Activated CD4-positive, alpha-beta T cell treated with anti-CD3 and anti-CD28 coated beads, Interleukin-2, amount 10 ng/mL, durations not matched to agents 24 days and 14 days (primary cell): ENCODE measurements around the gene CD48. TPM values are rescaled to one million over a fixed set of nuclear protein-coding genes. Genes with fewer than 3 reads are reported as not detected.

Source experiments
- DNase-seq: peaks from one replicate; pipeline ENCODE4 v3.0.0; 2022
- H3K27ac Mint-ChIP-seq: one replicate; pipeline ENCODE4 v1.8.0; 2022; ENCODE audit warnings: mild to moderate bottlenecking, mixed read lengths
- H3K27me3 Mint-ChIP-seq: one replicate; pipeline ENCODE4 v1.8.0; 2022; ENCODE audit warnings: mixed read lengths
- H3K36me3 Mint-ChIP-seq: one replicate; pipeline ENCODE4 v1.8.0; 2022; ENCODE audit warnings: low read depth, mild to moderate bottlenecking, mixed read lengths
- H3K4me1 Mint-ChIP-seq: one replicate; pipeline ENCODE4 v1.8.0; 2021; ENCODE audit warnings: mixed read lengths
- H3K4me3 Mint-ChIP-seq: one replicate; pipeline ENCODE4 v1.8.0; 2022; ENCODE audit warnings: mild to moderate bottlenecking, moderate library complexity, mixed read lengths
- H3K9me3 Mint-ChIP-seq: one replicate; pipeline ENCODE4 v1.8.0; 2021; ENCODE audit warnings: mixed read lengths
- intact Hi-C: fragments of 100-400 bp; cut with micrococcal nuclease; formaldehyde crosslinking; loops from one replicate; pipeline ENCODE4 v1.15.1; 2023
- total RNA-seq: library from RNA; stranded (reverse); gene quantifications from 2 replicates; pipeline ENCODE4 v1.2.3, GENCODE V29; 2022

Gene CD48
- total RNA-seq, 1 donor from 2014 or later = 208 TPM

GRCh38 chr1:160747717-160748116 lies 36.1 kb upstream of the CD48 start:
- Mint-ChIP-seq H3K27me3 (no peaks in the 10 kb centered on the region), H3K4me1 (peaks cover 75% of the 10 kb centered on the region), H3K9me3 (peaks cover 3% of the 10 kb centered on the region), H3K36me3 (peaks cover 41% of the 10 kb centered on the region), H3K4me3 (no peak overlapping the region), H3K27ac (no peak overlapping the region)
- intact Hi-C loops = no loop called here
- no peak for DNase-seq

- intact Hi-C loops = no loop called here
- Mint-ChIP-seq H3K27ac (peak overlapping the region; percentile 18), H3K9me3 (peaks cover 3% of the 10 kb centered on the region), H3K4me1 (peaks cover 75% of the 10 kb centered on the region), H3K36me3 (peaks cover 43% of the 10 kb centered on the region), H3K4me3 (no peak overlapping the region), H3K27me3 (no peaks in the 10 kb centered on the region)
- no peak for DNase-seq
These were observed 35.3 kb upstream of the CD48 start for GRCh38 chr1:160746836-160747500.

- Mint-ChIP-seq H3K27ac (no peak overlapping the region), H3K9me3 (peaks cover 3% of the 10 kb centered on the region), H3K4me3 (no peak overlapping the region), H3K36me3 (peaks cover 38% of the 10 kb centered on the region), H3K4me1 (peaks cover 76% of the 10 kb centered on the region), H3K27me3 (no peaks in the 10 kb centered on the region)
- intact Hi-C loops = loop anchor here (2.0 kb wide), 1 partner anchor 21 kb away; no protein-coding TSS in a partner anchor
- DNase-seq = no peak
These were observed 33.9 kb upstream of the CD48 start for GRCh38 chr1:160745551-160745950.

- peaks cover 74% of the 10 kb centered on the region for H3K4me1 Mint-ChIP-seq
- peak overlapping the region; percentile 82 for H3K27ac Mint-ChIP-seq
- peak overlapping the region; percentile 59 for H3K4me3 Mint-ChIP-seq
- no peaks in the 10 kb centered on the region for H3K27me3 Mint-ChIP-seq
- no peak for DNase-seq
- intact Hi-C loops = loop anchor here (2.0 to 5.0 kb wide), 2 partner anchors 22 to 52 kb away; partner anchors contain the start of gene LY9
- peaks cover 3% of the 10 kb centered on the region for H3K9me3 Mint-ChIP-seq
- peaks cover 32% of the 10 kb centered on the region for H3K36me3 Mint-ChIP-seq
These were observed 33.4 kb upstream of the CD48 start for GRCh38 chr1:160744852-160745520.

GRCh38 chr1:160744199-160744851 lies 32.7 kb upstream of the CD48 start:
- peak; percentile 78 for DNase-seq
- H3K27ac Mint-ChIP-seq = peak overlapping the region; percentile 82

GRCh38 chr1:160743266-160743665 lies 31.6 kb upstream of the CD48 start:
- peak overlapping the region; percentile 22 for H3K4me3 Mint-ChIP-seq
- intact Hi-C loops = loop anchor here (5.0 kb wide), 1 partner anchor 54 kb away; the partner anchor contains the start of gene LY9
- H3K36me3 Mint-ChIP-seq = peaks cover 33% of the 10 kb centered on the region
- H3K27ac Mint-ChIP-seq = peak overlapping the region; percentile 82
- peaks cover 7% of the 10 kb centered on the region for H3K9me3 Mint-ChIP-seq
- H3K4me1 Mint-ChIP-seq = peaks cover 76% of the 10 kb centered on the region
- H3K27me3 Mint-ChIP-seq = no peaks in the 10 kb centered on the region
- DNase-seq = no peak

More at GRCh38 chr1:160744199-160744851, 32.7 kb upstream of the CD48 start:
- Mint-ChIP-seq H3K4me1 (peaks cover 77% of the 10 kb centered on the region), H3K4me3 (peak overlapping the region; percentile 59), H3K27me3 (no peaks in the 10 kb centered on the region), H3K9me3 (peaks cover 3% of the 10 kb centered on the region), H3K36me3 (peaks cover 33% of the 10 kb centered on the region)
- intact Hi-C loops = loop anchor here (2.0 to 5.0 kb wide), 2 partner anchors 22 to 53 kb away; partner anchors contain the start of gene LY9

- no peak for DNase-seq
- Mint-ChIP-seq H3K4me3 (peak overlapping the region; percentile 47), H3K4me1 (peaks cover 74% of the 10 kb centered on the region), H3K27ac (peak overlapping the region; percentile 82), H3K9me3 (peaks cover 7% of the 10 kb centered on the region), H3K36me3 (peaks cover 28% of the 10 kb centered on the region), H3K27me3 (no peaks in the 10 kb centered on the region)
- intact Hi-C loops = loop anchor here (5.0 kb wide), 1 partner anchor 55 kb away; the partner anchor contains the start of gene LY9
These were observed 31.0 kb upstream of the CD48 start for GRCh38 chr1:160742428-160743127.

- H3K4me3 Mint-ChIP-seq = peak overlapping the region; percentile 55
- H3K27me3 Mint-ChIP-seq = no peaks in the 10 kb centered on the region
- H3K9me3 Mint-ChIP-seq = peaks cover 7% of the 10 kb centered on the region
- peaks cover 71% of the 10 kb centered on the region for H3K4me1 Mint-ChIP-seq
- intact Hi-C loops = loop anchor here (5.0 kb wide), 1 partner anchor 56 kb away; the partner anchor contains the start of gene LY9
- peak overlapping the region; percentile 82 for H3K27ac Mint-ChIP-seq
- H3K36me3 Mint-ChIP-seq = peaks cover 32% of the 10 kb centered on the region
- no peak for DNase-seq
These were observed 30.2 kb upstream of the CD48 start for GRCh38 chr1:160741612-160742348.

- no peaks in the 10 kb centered on the region for H3K27me3 Mint-ChIP-seq
- no peak for DNase-seq
- peak overlapping the region; percentile 55 for H3K4me3 Mint-ChIP-seq
- intact Hi-C loops = loop anchor here (5.0 kb wide), 1 partner anchor 56 kb away; the partner anchor contains the start of gene LY9
- H3K36me3 Mint-ChIP-seq = peaks cover 33% of the 10 kb centered on the region
- H3K9me3 Mint-ChIP-seq = peaks cover 7% of the 10 kb centered on the region
- peaks cover 68% of the 10 kb centered on the region for H3K4me1 Mint-ChIP-seq
- H3K27ac Mint-ChIP-seq = peak overlapping the region; percentile 63
These were observed 29.5 kb upstream of the CD48 start for GRCh38 chr1:160741092-160741501.

- Mint-ChIP-seq H3K9me3 (peaks cover 12% of the 10 kb centered on the region), H3K4me3 (peak overlapping the region; percentile 55), H3K27ac (peak overlapping the region; percentile 39), H3K36me3 (peaks cover 37% of the 10 kb centered on the region), H3K4me1 (peaks cover 61% of the 10 kb centered on the region), H3K27me3 (no peaks in the 10 kb centered on the region)
- DNase-seq = no peak
- intact Hi-C loops = loop anchor here (5.0 kb wide), 1 partner anchor 57 kb away; the partner anchor contains the start of gene LY9
These were observed 28.6 kb upstream of the CD48 start for GRCh38 chr1:160740133-160740688.

- Mint-ChIP-seq H3K27ac (peak within 1 kb of the TSS; percentile 80), H3K4me1 (peaks cover 56% of the 10 kb centered on the region), H3K36me3 (peaks cover 41% of the 10 kb centered on the region), H3K4me3 (peak within 1 kb of the TSS; percentile 82), H3K9me3 (peaks cover 10% of the 10 kb centered on the region), H3K27me3 (no peaks in the 10 kb centered on the region)
- intact Hi-C loops = no loop called here
- DNase-seq = no peak
These were observed 27.5 kb upstream of the CD48 start, which contains the start of gene SLAMF7 for GRCh38 chr1:160739098-160739511. Gene SLAMF7 (plus strand): TSS chr1:160739247. CDS start chr1:160739302, 55 bp downstream.

- no peaks in the 10 kb centered on the region for H3K27me3 Mint-ChIP-seq
- H3K4me3 Mint-ChIP-seq = peak overlapping the region; percentile 82
- intact Hi-C loops = no loop called here
- peak overlapping the region; percentile 52 for H3K27ac Mint-ChIP-seq
- H3K36me3 Mint-ChIP-seq = peaks cover 45% of the 10 kb centered on the region
- H3K4me1 Mint-ChIP-seq = peaks cover 59% of the 10 kb centered on the region
- peaks cover 18% of the 10 kb centered on the region for H3K9me3 Mint-ChIP-seq
- no peak for DNase-seq
These were observed 26.6 kb upstream of the CD48 start for GRCh38 chr1:160738271-160738670.
